Renal cortex interstitium (tissue), 11 donors: ENCODE results near the gene GEMIN5. TPM values are rescaled to one million over a fixed set of nuclear protein-coding genes. Genes with fewer than 3 reads are reported as not detected.
"Not testable (repeated sequence)": the region's sequence is repeated elsewhere in the genome, so short reads cannot be mapped to it uniquely, and the experiment has no call there.

ENCODE experiments used
- DNase-seq, 11 donors: peaks; one replicate each; pipeline ENCODE4 v3.0.0-alpha.2; 2013; ENCODE audit warnings: low read depth in 9 of 11, low spot score in 4 of 11; ENCODE audit errors: extremely low read depth in 1 of 11
- polyA plus RNA-seq, 3 donors: library from polyadenylated mRNA; unstranded; fragments of 120-200 nt; gene quantifications; one replicate each; pipeline ENCODE4 v1.2.1, GENCODE V29; 2013; ENCODE audit not compliant: insufficient read length in 3 of 3

The GEMIN5 gene
- polyA plus RNA-seq, 3 donors, result 21.1 to 23.1 (median 21.2) TPM

GRCh38 chr5:154947778-154948177 is 9.8 kb upstream of the GEMIN5 start:
- DNase-seq, result no peak

- no peak for DNase-seq
Observed at GRCh38 chr5:154945695-154946301, 7.8 kb upstream of the GEMIN5 start.

GRCh38 chr5:154944716-154945115 is 6.7 kb upstream of the GEMIN5 start:
- no peak for DNase-seq

GRCh38 chr5:154943527-154943926 is 5.5 kb upstream of the GEMIN5 start:
- no peak for DNase-seq

GRCh38 chr5:154940772-154941620 is 3.0 kb upstream of the GEMIN5 start, which contains the start of gene MRPL22:
Gene MRPL22, plus strand, starts transcription at chr5:154941073. Its CDS starts 38 bp downstream, at chr5:154941111.
- peak; percentile 84 to 92 (median 89) for DNase-seq

GRCh38 chr5:154940375-154940771 is 2.4 kb upstream of the GEMIN5 start:
- no peak for DNase-seq

GRCh38 chr5:154939387-154939786 is 1.4 kb upstream of the GEMIN5 start:
- not testable (repeated sequence) for DNase-seq

- no peak for DNase-seq
Observed at GRCh38 chr5:154937186-154937717, 759 bp downstream of the GEMIN5 start.

GRCh38 chr5:154934881-154935280 is 3.1 kb downstream of the GEMIN5 start:
- DNase-seq, result no peak

GRCh38 chr5:154933537-154933936 is 4.5 kb downstream of the GEMIN5 start:
- DNase-seq, result no peak

- no peak for DNase-seq
Observed at GRCh38 chr5:154923441-154924430, 14.3 kb downstream of the GEMIN5 start.

GRCh38 chr5:154917757-154918156 is 20.3 kb downstream of the GEMIN5 start:
- DNase-seq, result no peak

- DNase-seq, result no peak
Observed at GRCh38 chr5:154916874-154917273, 21.1 kb downstream of the GEMIN5 start.

GRCh38 chr5:154905601-154906000 is 32.4 kb downstream of the GEMIN5 start:
- DNase-seq, result not testable (repeated sequence)

GRCh38 chr5:154901913-154902312 is 36.1 kb downstream of the GEMIN5 start:
- no peak for DNase-seq

- no peak for DNase-seq
Observed at GRCh38 chr5:154901276-154901675, 36.7 kb downstream of the GEMIN5 start.

- no peak for DNase-seq
Observed at GRCh38 chr5:154900066-154900465, 37.9 kb downstream of the GEMIN5 start.

- no peak for DNase-seq
Observed at GRCh38 chr5:154899151-154899816, 38.7 kb downstream of the GEMIN5 start.

- DNase-seq, result no peak
Observed at GRCh38 chr5:154898210-154898609, 39.8 kb downstream of the GEMIN5 start.
